ENCODE measurements around the gene LARP1B. TPM values are rescaled to one million over a fixed set of nuclear protein-coding genes. Genes with fewer than 3 reads are reported as not detected.
A peak's percentile ranks its signal among the peaks of the same experiment; 100 is the strongest.

LARP1B gene
- total and polyA plus RNA-seq, 9 of the 15 experiments (the other 6 are each of a cell fraction or from before 2014, with no cell fraction given): 19.2 to 59.7 (median 37.9) TPM

GRCh38 chr4:128191115-128191781, 130.1 kb downstream of the LARP1B start (continued):
- TF ChIP-seq, protein P1, sequence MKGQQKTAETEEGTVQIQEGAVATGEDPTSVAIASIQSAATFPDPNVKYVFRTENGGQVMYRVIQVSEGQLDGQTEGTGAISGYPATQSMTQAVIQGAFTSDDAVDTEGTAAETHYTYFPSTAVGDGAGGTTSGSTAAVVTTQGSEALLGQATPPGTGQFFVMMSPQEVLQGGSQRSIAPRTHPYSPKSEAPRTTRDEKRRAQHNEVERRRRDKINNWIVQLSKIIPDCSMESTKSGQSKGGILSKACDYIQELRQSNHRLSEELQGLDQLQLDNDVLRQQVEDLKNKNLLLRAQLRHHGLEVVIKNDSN (CRISPR knock-in tag; IDR thresholded peaks at IDR 0.05): no peak
- TF ChIP-seq FOXA3 (CRISPR knock-in tag; conservative IDR thresholded peaks at IDR 0.05 in 1 of 2, IDR thresholded peaks at IDR 0.05 in 1 of 2) (no peak), ATF7 (IDR thresholded peaks at IDR 0.05) (no peak), EHMT2 (IDR thresholded peaks at IDR 0.05) (no peak), POLR2AphosphoS5 (IDR thresholded peaks at IDR 0.05; ENCODE audit: control insufficient read depth, insufficient read depth, low read depth, low read length) (no peak), CTBP1 (IDR thresholded peaks at IDR 0.05; ENCODE audit: borderline replicate concordance) (no peak), HDAC8 (tag; IDR thresholded peaks at IDR 0.05) (no peak), FOXM1 (IDR thresholded peaks at IDR 0.05; ENCODE audit: low read depth) (no peak), FOXM1 (CRISPR knock-in tag; IDR thresholded peaks at IDR 0.05; ENCODE audit: low read depth) (no peak), EZH2 (IDR thresholded peaks at IDR 0.05; ENCODE audit: borderline replicate concordance, low read depth, low read length) (no peak), ZBTB33 (CRISPR knock-in tag; IDR thresholded peaks at IDR 0.05) (no peak), CXXC5 (CRISPR knock-in tag; IDR thresholded peaks at IDR 0.05) (no peak)
- TF ChIP-seq, protein P2, sequence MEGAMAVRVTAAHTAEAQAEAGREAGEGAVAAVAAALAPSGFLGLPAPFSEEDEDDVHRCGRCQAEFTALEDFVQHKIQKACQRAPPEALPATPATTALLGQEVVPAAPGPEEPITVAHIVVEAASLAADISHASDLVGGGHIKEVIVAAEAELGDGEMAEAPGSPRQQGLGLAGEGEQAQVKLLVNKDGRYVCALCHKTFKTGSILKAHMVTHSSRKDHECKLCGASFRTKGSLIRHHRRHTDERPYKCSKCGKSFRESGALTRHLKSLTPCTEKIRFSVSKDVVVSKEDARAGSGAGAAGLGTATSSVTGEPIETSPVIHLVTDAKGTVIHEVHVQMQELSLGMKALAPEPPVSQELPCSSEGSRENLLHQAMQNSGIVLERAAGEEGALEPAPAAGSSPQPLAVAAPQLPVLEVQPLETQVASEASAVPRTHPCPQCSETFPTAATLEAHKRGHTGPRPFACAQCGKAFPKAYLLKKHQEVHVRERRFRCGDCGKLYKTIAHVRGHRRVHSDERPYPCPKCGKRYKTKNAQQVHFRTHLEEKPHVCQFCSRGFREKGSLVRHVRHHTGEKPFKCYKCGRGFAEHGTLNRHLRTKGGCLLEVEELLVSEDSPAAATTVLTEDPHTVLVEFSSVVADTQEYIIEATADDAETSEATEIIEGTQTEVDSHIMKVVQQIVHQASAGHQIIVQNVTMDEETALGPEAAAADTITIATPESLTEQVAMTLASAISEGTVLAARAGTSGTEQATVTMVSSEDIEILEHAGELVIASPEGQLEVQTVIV (CRISPR knock-in tag; IDR thresholded peaks at IDR 0.05; ENCODE audit: borderline replicate concordance): no peak
- TF ChIP-seq, protein P3, sequence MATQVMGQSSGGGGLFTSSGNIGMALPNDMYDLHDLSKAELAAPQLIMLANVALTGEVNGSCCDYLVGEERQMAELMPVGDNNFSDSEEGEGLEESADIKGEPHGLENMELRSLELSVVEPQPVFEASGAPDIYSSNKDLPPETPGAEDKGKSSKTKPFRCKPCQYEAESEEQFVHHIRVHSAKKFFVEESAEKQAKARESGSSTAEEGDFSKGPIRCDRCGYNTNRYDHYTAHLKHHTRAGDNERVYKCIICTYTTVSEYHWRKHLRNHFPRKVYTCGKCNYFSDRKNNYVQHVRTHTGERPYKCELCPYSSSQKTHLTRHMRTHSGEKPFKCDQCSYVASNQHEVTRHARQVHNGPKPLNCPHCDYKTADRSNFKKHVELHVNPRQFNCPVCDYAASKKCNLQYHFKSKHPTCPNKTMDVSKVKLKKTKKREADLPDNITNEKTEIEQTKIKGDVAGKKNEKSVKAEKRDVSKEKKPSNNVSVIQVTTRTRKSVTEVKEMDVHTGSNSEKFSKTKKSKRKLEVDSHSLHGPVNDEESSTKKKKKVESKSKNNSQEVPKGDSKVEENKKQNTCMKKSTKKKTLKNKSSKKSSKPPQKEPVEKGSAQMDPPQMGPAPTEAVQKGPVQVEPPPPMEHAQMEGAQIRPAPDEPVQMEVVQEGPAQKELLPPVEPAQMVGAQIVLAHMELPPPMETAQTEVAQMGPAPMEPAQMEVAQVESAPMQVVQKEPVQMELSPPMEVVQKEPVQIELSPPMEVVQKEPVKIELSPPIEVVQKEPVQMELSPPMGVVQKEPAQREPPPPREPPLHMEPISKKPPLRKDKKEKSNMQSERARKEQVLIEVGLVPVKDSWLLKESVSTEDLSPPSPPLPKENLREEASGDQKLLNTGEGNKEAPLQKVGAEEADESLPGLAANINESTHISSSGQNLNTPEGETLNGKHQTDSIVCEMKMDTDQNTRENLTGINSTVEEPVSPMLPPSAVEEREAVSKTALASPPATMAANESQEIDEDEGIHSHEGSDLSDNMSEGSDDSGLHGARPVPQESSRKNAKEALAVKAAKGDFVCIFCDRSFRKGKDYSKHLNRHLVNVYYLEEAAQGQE (IDR thresholded peaks at IDR 0.05; ENCODE audit: borderline replicate concordance): peak; percentile 70; the same call in 1 of the 2 replicates
- TF ChIP-seq, protein P3 (CRISPR knock-in tag; IDR thresholded peaks at IDR 0.05; ENCODE audit: low read depth): no peak
